Measurements from ENCODE around the gene FIBCD1.
A peak's percentile ranks its signal among the peaks of the same experiment; 100 is the strongest.
"Not testable (repeated sequence)": the region's sequence is repeated elsewhere in the genome, so short reads cannot be mapped to it uniquely, and the experiment has no call there.

The FIBCD1 gene

GRCh38 chr9:130975156-130975555 lies 36.1 kb upstream of the FIBCD1 start:
- intact Hi-C loops (cut with DNase I): no loop called here
- DNase-seq: no peak

- intact Hi-C loops (cut with DNase I): no loop called here
- no peak for DNase-seq
Measured at GRCh38 chr9:130974697-130975096, 35.6 kb upstream of the FIBCD1 start.

GRCh38 chr9:130973686-130974281 lies 34.7 kb upstream of the FIBCD1 start:
- intact Hi-C loops (cut with DNase I): no loop called here
- DNase-seq: no peak

- intact Hi-C loops (cut with DNase I): no loop called here
- no peak for DNase-seq
Measured at GRCh38 chr9:130972957-130973685, 34.1 kb upstream of the FIBCD1 start.

GRCh38 chr9:130972277-130972956 lies 33.4 kb upstream of the FIBCD1 start:
- no peak for DNase-seq
- intact Hi-C loops (cut with DNase I): no loop called here

- DNase-seq: no peak
- intact Hi-C loops (cut with DNase I): no loop called here
Measured at GRCh38 chr9:130971294-130971849, 32.3 kb upstream of the FIBCD1 start.

- intact Hi-C loops (cut with DNase I): no loop called here
- DNase-seq: no peak
Measured at GRCh38 chr9:130970855-130971254, 31.8 kb upstream of the FIBCD1 start.

GRCh38 chr9:130970052-130970451 lies 31.0 kb upstream of the FIBCD1 start:
- no peak for DNase-seq
- intact Hi-C loops (cut with DNase I): no loop called here

- intact Hi-C loops (cut with DNase I): no loop called here
- no peak for DNase-seq
Measured at GRCh38 chr9:130965680-130966079, 26.6 kb upstream of the FIBCD1 start.

- no peak for DNase-seq
- intact Hi-C loops (cut with DNase I): no loop called here
Measured at GRCh38 chr9:130963916-130964315, 24.9 kb upstream of the FIBCD1 start.

- intact Hi-C loops (cut with DNase I): no loop called here
- no peak for DNase-seq
Measured at GRCh38 chr9:130963337-130963908, 24.4 kb upstream of the FIBCD1 start.

- intact Hi-C loops (cut with DNase I): no loop called here
- DNase-seq: peak in 3 of 42 donors; percentile 10 to 28 (median 24)
Measured at GRCh38 chr9:130962418-130963316, 23.6 kb upstream of the FIBCD1 start.

- intact Hi-C loops (cut with DNase I): no loop called here
- DNase-seq: no peak
Measured at GRCh38 chr9:130961511-130962300, 22.7 kb upstream of the FIBCD1 start.

- intact Hi-C loops (cut with DNase I): no loop called here
- no peak for DNase-seq
Measured at GRCh38 chr9:130960522-130961378, 21.7 kb upstream of the FIBCD1 start.

GRCh38 chr9:130959809-130960334 lies 20.8 kb upstream of the FIBCD1 start:
- DNase-seq: no peak

GRCh38 chr9:130958564-130958963 lies 19.5 kb upstream of the FIBCD1 start:
- DNase-seq; intact Hi-C loops (cut with DNase I): not testable (repeated sequence)

More at GRCh38 chr9:130959809-130960334, 20.8 kb upstream of the FIBCD1 start:
- intact Hi-C loops (cut with DNase I): no loop called here
